Gastroesophageal sphincter (tissue), 3 donors: ENCODE measurements around the gene CENPQ.

Source experiments
- POLR2A ChIP-seq, 2 donors: fragments of 450-650 bp; IDR thresholded peaks; one replicate each; pipeline ENCODE4 v1.6.1; 2017; ENCODE audit warnings: antibody characterized with exemption in 2 of 2, mild to moderate bottlenecking in 2 of 2, moderate library complexity in 1 of 2
- POLR2AphosphoS5 ChIP-seq: sonication (generic); formaldehyde crosslinking; IDR thresholded peaks from one replicate; pipeline ENCODE4 v1.6.1; 2017; ENCODE audit warnings: antibody characterized with exemption
- TF ChIP-seq, protein P1 (sequence below), 4 experiments: fragments of 200-600 bp in 2 of 4; fragments of 450-650 bp in 2 of 4; sonication (generic) in 1 of 4; IDR thresholded peaks; one replicate each; pipeline ENCODE4 v1.5.1; 2017 to 2019; ENCODE audit warnings: antibody characterized with exemption in 4 of 4, mild to moderate bottlenecking in 2 of 4, moderate library complexity in 2 of 4

DNA sequence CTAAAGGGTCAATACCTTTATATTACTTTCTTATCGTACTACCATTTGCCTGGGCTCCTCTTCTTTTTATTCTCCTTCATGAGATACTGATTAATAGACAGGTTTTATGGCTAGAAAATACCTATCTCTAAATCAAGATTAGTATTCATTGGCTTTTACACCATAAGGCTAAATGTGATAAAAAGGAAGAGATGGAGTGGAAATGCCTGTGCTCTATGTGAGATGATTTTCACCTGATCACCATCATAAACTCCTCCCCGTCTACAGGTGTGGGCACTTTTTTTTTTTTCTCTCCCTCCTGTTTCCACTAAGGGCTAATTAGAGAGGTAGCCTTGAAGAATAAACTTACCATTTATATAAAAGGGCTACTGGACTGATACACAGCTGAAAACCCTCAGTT is 36.5 kb downstream of the CENPQ start, which contains the start of gene GLYATL3:
- TF ChIP-seq, protein P1, sequence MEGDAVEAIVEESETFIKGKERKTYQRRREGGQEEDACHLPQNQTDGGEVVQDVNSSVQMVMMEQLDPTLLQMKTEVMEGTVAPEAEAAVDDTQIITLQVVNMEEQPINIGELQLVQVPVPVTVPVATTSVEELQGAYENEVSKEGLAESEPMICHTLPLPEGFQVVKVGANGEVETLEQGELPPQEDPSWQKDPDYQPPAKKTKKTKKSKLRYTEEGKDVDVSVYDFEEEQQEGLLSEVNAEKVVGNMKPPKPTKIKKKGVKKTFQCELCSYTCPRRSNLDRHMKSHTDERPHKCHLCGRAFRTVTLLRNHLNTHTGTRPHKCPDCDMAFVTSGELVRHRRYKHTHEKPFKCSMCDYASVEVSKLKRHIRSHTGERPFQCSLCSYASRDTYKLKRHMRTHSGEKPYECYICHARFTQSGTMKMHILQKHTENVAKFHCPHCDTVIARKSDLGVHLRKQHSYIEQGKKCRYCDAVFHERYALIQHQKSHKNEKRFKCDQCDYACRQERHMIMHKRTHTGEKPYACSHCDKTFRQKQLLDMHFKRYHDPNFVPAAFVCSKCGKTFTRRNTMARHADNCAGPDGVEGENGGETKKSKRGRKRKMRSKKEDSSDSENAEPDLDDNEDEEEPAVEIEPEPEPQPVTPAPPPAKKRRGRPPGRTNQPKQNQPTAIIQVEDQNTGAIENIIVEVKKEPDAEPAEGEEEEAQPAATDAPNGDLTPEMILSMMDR (IDR thresholded peaks at IDR 0.05): no peak
- TF ChIP-seq POLR2A (IDR thresholded peaks at IDR 0.05) (no peak), POLR2AphosphoS5 (no peak)
